ENCODE data around the gene MMP3. TPM values are rescaled to one million over a fixed set of nuclear protein-coding genes. Genes with fewer than 3 reads are reported as not detected.

The MMP3 gene
- total RNA-seq, 1 experiment from 2014 or later, result not detected

GRCh38 chr11:102833731-102834130 is 9.7 kb downstream of the MMP3 start:
- no peak overlapping the region for H2AK5ac ChIP-seq (ENCODE audit: insufficient read length, low read length)
- no peak overlapping the region for H3K4me2 ChIP-seq (ENCODE audit: insufficient read depth, insufficient read length, low read length)
- no peak overlapping the region for H4K8ac ChIP-seq (replicated peaks; ENCODE audit: insufficient read length, low read depth, low read length)
- no peak overlapping the region for H4K5ac ChIP-seq (ENCODE audit: insufficient read length, low read depth, low read length)
- no peak for TF ChIP-seq CTCF (conservative IDR thresholded peaks at IDR 0.05)
- H3K4me1 ChIP-seq (ENCODE audit: insufficient read depth, low read length), result peaks cover 5% of the 10 kb centered on the region; the same call in 1 of the 2 replicates
- H3K18ac ChIP-seq (ENCODE audit: insufficient read length, low read depth, low read length), result no peak overlapping the region
- H3K79me1 ChIP-seq (ENCODE audit: insufficient read depth, low read depth, low read length, poor library complexity, severe bottlenecking), result no peaks in the 10 kb centered on the region
- Mint-ChIP-seq H3K4me3 (no peak overlapping the region), H3K9me3 (no peaks in the 10 kb centered on the region), H3K27me3 (ENCODE audit: low read depth) (peaks cover 3% of the 10 kb centered on the region; the same call in 1 of the 2 replicates), H3K4me1 (peaks cover 21 to 24% of the 10 kb centered on the region in 2 experiments), H3K36me3 (ENCODE audit: insufficient read depth in 1 of 3, low read depth in 3 of 3) (no peaks in the 10 kb centered on the region), H3K27ac (no peak overlapping the region)
- H2BK20ac ChIP-seq (ENCODE audit: low read depth, low read length, poor library complexity, severe bottlenecking), result no peak overlapping the region
- H2AFZ ChIP-seq (ENCODE audit: low read length), result no peak overlapping the region
- H3K27ac ChIP-seq (ENCODE audit: insufficient read length, low read depth, low read length), result no peak overlapping the region
- H4K91ac ChIP-seq (ENCODE audit: insufficient read length, low read depth, low read length), result no peak overlapping the region
- no peak overlapping the region for H2BK15ac ChIP-seq (ENCODE audit: low read depth, low read length)
- no peak overlapping the region for H2BK5ac ChIP-seq (ENCODE audit: insufficient read length, low read length)
- no peaks in the 10 kb centered on the region for H4K20me1 ChIP-seq (ENCODE audit: control insufficient read depth, insufficient read depth, insufficient read length)
- no CpG with 5 or more reads among the region's 2 CpGs for WGBS (ENCODE audit: extremely low coverage, insufficient read length, low lambda C conversion rate)
- H3T11ph ChIP-seq (ENCODE audit: low read length), result no peak overlapping the region
- H3K23me2 ChIP-seq (ENCODE audit: insufficient read length, low read depth, low read length, poor library complexity, severe bottlenecking), result no peaks in the 10 kb centered on the region
- no peak overlapping the region for H3K4ac ChIP-seq (ENCODE audit: low read depth, low read length)
- no peak overlapping the region for H2BK12ac ChIP-seq (ENCODE audit: insufficient read length, low read depth, low read length)
- H3K56ac ChIP-seq (ENCODE audit: insufficient read length, low read depth, low read length), result no peak overlapping the region
- no peak overlapping the region for H2BK120ac ChIP-seq (ENCODE audit: low read depth, low read length, poor library complexity, severe bottlenecking)
- H3K79me2 ChIP-seq (ENCODE audit: insufficient read depth, low read length), result no peaks in the 10 kb centered on the region
- no peaks in the 10 kb centered on the region for H3K27me3 ChIP-seq (ENCODE audit: insufficient read depth, low read length)
- H3K9me3 ChIP-seq (ENCODE audit: control insufficient read depth, low read depth, low read length), result no peaks in the 10 kb centered on the region
- H3K23ac ChIP-seq (ENCODE audit: insufficient read length, low read depth, low read length), result no peak overlapping the region
- DNase-seq, result no peak
- no peak overlapping the region for H3K9ac ChIP-seq (ENCODE audit: extremely low read depth, insufficient read length, low read length)
- H3K14ac ChIP-seq (ENCODE audit: insufficient read depth, low read length), result no peak overlapping the region
